ENCODE data around the gene ABCA3. TPM values are rescaled to one million over a fixed set of nuclear protein-coding genes. Genes with fewer than 3 reads are reported as not detected.

ABCA3 gene
- total RNA-seq, 2 donors from 2014 or later: 1.3 to 4.6 TPM

DNA sequence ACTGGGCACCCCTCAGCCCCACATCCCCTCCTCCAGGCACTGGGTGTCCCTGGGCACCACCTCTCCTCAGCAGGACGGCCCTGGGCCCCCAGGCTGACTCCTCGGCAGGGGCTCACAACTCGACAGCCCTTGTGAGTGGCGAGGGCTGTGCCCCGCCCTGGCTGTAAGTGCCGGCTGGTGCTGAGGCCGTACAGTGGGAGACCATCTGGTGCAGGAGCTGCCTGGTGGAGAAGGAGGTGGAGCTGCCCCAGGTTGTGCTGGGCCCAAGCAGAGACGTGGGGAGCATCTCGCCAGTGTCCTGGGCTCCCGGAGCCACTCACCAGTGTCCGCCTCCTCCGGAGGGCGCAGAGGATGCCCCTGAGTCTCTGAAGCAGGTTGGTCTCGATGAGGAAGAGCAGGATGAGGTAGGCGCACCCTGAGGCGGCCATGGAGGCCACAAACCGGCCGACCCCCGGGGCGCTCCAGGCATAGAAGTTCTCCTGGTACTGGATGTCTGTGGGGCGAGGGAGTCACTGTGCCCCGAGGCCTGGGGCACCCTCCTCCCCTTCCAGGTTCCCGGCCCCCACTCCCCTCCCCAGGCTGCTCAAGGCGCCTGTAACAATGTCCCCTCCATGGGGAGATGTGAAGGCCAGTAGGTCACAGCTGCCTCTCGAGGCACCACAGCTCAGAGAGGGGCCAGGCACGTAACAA lies 57.5 kb downstream of the ABCA3 start:
- no peaks in the 10 kb centered on the region for H3K36me3 ChIP-seq
- H3K27me3 ChIP-seq: no peaks in the 10 kb centered on the region
- no peak overlapping the region for H3K27ac ChIP-seq
- no peak for DNase-seq
- no peaks in the 10 kb centered on the region for H3K9me3 ChIP-seq
- no peaks in the 10 kb centered on the region for H3K4me1 ChIP-seq
- no peak overlapping the region for H3K4me3 ChIP-seq
- TF ChIP-seq, protein P1, sequence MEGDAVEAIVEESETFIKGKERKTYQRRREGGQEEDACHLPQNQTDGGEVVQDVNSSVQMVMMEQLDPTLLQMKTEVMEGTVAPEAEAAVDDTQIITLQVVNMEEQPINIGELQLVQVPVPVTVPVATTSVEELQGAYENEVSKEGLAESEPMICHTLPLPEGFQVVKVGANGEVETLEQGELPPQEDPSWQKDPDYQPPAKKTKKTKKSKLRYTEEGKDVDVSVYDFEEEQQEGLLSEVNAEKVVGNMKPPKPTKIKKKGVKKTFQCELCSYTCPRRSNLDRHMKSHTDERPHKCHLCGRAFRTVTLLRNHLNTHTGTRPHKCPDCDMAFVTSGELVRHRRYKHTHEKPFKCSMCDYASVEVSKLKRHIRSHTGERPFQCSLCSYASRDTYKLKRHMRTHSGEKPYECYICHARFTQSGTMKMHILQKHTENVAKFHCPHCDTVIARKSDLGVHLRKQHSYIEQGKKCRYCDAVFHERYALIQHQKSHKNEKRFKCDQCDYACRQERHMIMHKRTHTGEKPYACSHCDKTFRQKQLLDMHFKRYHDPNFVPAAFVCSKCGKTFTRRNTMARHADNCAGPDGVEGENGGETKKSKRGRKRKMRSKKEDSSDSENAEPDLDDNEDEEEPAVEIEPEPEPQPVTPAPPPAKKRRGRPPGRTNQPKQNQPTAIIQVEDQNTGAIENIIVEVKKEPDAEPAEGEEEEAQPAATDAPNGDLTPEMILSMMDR (IDR thresholded peaks at IDR 0.05): no peak
- H3K9ac ChIP-seq (ENCODE audit: low read depth in 2 of 2, low read length in 2 of 2): no peak overlapping the region
- intact Hi-C loops (cut with DNase I): no loop called here

DNA sequence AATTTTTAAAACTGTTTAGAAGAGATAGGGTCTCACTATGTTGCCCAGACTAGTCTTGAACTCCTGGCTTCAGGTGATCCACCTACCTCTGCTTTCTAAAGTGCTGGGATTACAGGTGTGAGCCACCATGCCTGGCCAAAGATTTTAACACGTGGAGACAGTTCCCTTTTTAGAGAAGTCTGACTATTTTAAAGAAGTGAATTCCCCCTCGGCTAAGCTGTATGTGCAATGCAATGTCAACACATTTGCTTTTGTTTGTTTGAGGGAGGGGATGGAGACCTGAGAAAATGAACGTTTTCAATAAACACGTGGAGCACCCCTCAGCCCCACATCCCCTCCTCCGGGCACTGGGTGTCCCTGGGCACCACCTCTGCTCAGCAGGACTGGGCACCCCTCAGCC lies 58.3 kb downstream of the ABCA3 start:
- TF ChIP-seq, protein P1 (IDR thresholded peaks at IDR 0.05): no peak
- Histone ChIP-seq H3K27ac (no peak overlapping the region), H3K27me3 (no peaks in the 10 kb centered on the region), H3K9me3 (no peaks in the 10 kb centered on the region), H3K36me3 (no peaks in the 10 kb centered on the region), H3K4me1 (no peaks in the 10 kb centered on the region), H3K4me3 (no peak overlapping the region), H3K9ac (ENCODE audit: low read depth in 2 of 2, low read length in 2 of 2) (no peak overlapping the region)
- no peak for DNase-seq
- intact Hi-C loops (cut with DNase I): no loop called here

DNA sequence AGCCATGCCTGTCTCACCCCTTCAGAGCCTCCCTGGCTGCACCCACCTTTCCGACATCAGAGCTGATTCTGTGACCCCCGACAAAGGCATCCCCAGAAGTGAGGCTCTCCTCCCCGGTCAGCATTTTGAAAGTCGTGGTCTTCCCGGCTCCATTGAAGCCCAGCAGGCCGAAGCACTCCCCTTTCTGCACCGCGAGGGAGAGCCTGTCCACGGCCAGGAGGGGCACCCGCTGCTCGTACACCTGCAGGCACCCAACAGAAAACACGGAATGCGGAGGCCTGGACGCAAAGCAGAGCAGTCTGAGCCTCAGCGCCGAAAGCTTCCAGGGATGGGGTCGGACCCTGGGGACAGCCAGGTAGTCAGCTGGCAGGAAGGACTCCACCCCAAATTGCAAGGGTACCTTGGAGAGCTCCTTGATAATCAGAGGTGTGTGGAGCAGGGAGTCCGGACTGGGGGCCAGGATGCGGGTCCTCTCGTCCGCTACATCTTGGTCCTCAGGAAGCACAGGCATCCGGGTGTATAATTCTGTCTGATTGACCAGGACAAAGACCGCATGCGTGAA lies 59.5 kb downstream of the ABCA3 start:
- Histone ChIP-seq H3K36me3 (no peaks in the 10 kb centered on the region), H3K4me3 (no peak overlapping the region), H3K9ac (ENCODE audit: low read depth in 2 of 2, low read length in 2 of 2) (no peak overlapping the region), H3K4me1 (no peaks in the 10 kb centered on the region), H3K9me3 (no peaks in the 10 kb centered on the region), H3K27ac (no peak overlapping the region), H3K27me3 (no peaks in the 10 kb centered on the region)
- intact Hi-C loops (cut with DNase I): no loop called here
- DNase-seq: no peak
- TF ChIP-seq, protein P1 (IDR thresholded peaks at IDR 0.05): no peak

DNA sequence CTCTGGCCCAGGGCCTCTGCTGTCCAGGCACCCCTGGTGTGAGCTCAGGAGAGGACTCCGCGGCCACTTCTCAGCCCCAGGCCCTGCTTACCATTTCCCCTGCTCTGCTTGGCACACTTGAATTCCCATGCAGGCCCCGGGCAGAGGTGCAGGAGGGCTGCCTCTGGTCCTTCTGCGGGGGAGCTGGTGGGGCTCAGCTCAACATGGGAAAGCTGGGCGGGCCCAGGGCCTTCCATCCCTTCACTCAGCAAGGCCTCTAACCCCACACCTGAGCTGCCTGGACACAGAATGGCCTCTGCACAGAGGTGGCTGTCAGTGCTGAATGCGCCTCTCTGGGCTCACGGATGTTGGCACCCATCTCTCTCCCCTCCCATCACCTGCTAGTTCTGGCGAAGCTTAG lies 60.1 kb downstream of the ABCA3 start:
- no peak overlapping the region for H3K4me3 ChIP-seq
- TF ChIP-seq, protein P1 (IDR thresholded peaks at IDR 0.05): no peak
- intact Hi-C loops (cut with DNase I): no loop called here
- H3K27ac ChIP-seq: no peak overlapping the region
- no peaks in the 10 kb centered on the region for H3K36me3 ChIP-seq
- DNase-seq: no peak
- no peaks in the 10 kb centered on the region for H3K9me3 ChIP-seq
- H3K4me1 ChIP-seq: no peaks in the 10 kb centered on the region
- no peak overlapping the region for H3K9ac ChIP-seq (ENCODE audit: low read depth in 2 of 2, low read length in 2 of 2)
- no peaks in the 10 kb centered on the region for H3K27me3 ChIP-seq

DNA sequence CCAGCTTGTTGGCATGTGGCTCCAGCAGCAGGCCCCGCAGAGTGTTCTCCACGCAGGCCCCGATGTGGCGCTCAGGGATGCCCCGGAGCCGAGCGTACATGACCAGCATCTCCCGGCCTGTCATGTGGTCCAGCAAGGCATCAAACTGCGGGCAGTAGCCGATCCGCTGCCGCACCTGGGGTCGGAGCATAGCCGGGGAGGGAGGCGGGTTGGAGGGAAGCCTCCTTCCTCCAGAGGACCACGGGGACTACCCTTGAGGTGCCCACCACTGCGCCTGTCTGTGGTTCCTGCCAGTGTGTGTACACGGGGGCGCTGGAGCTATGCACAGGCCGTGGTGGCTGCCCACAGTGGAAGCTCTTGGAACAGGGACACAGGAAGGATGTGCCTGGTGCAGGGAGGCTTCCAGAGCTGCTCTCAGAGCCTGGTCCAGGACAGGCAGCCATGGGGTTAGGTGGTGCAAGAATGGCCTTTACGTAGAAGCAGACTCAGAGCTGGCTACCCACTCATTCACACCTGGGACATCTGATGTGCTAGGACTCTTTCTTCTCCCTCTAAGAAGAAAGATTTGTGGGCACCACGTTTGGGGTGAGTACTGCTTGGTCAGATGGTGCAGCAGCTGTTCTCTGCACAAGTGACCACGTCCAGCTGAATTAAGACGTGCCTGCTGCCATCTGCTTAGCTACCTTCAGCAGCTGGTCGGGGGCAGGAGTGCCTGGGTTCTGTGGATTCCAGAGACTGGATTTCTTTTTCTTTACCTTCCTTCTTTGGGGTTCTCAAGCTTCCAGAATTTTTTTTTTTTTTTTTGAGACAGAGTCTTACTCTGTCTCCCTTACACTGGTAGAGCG lies 61.4 kb downstream of the ABCA3 start:
- intact Hi-C loops (cut with DNase I): no loop called here
- Histone ChIP-seq H3K4me1 (no peaks in the 10 kb centered on the region), H3K9me3 (no peaks in the 10 kb centered on the region), H3K36me3 (no peaks in the 10 kb centered on the region), H3K27me3 (no peaks in the 10 kb centered on the region), H3K4me3 (no peak overlapping the region), H3K9ac (ENCODE audit: low read depth in 2 of 2, low read length in 2 of 2) (no peak overlapping the region), H3K27ac (no peak overlapping the region)
- TF ChIP-seq, protein P1 (IDR thresholded peaks at IDR 0.05): no peak
- no peak for DNase-seq
